MCF 10A (cell line): ENCODE results near the gene ANAPC2. TPM values are rescaled to one million over a fixed set of nuclear protein-coding genes. Genes with fewer than 3 reads are reported as not detected.

ENCODE experiments used
- BruUV-seq: library from RNA; stranded (reverse); fragments of 400-500 nt; replicated peaks from 2 replicates; lab custom pipeline; 2021; lab: Mats Ljungman, UMichigan
- CTCF ChIA-PET: fragments of 300-600 bp; sonication (Branson Sonifier 250); formaldehyde crosslinking; extraction: SDS; loops from one replicate; lab custom pipeline; 2021; ENCODE audit warnings: antibody characterized with exemption, inconsistent platforms; lab: Yijun Ruan, JAX
- POLR2A ChIA-PET: fragments of 300-600, 350-650 bp; sonication (Branson Sonifier 250); formaldehyde crosslinking; extraction: SDS; loops from one replicate; lab custom pipeline; 2020; ENCODE audit warnings: antibody characterized with exemption, inconsistent platforms; lab: Yijun Ruan, JAX
- DNase-seq: peaks from one replicate; pipeline ENCODE4 v3.0.0-alpha.2; 2018; ENCODE audit not compliant: unreplicated experiment
- H3K27ac Mint-ChIP-seq: one replicate; pipeline ENCODE4 v1.8.0; 2022; ENCODE audit warnings: mild to moderate bottlenecking, low read depth, mixed read lengths; ENCODE audit not compliant: unreplicated experiment
- H3K27me3 Mint-ChIP-seq: one replicate; pipeline ENCODE4 v1.8.0; 2022; ENCODE audit warnings: mixed read lengths; ENCODE audit not compliant: insufficient read depth, unreplicated experiment
- H3K36me3 Mint-ChIP-seq: one replicate; pipeline ENCODE4 v1.8.0; 2022; ENCODE audit warnings: mild to moderate bottlenecking, moderate library complexity, mixed read lengths; ENCODE audit not compliant: insufficient read depth, unreplicated experiment
- H3K4me1 Mint-ChIP-seq: one replicate; pipeline ENCODE4 v1.8.0; 2022; ENCODE audit warnings: mixed read lengths; ENCODE audit not compliant: insufficient read depth, unreplicated experiment
- H3K4me3 Mint-ChIP-seq: one replicate; pipeline ENCODE4 v1.8.0; 2022; ENCODE audit warnings: mild to moderate bottlenecking, moderate library complexity, mixed read lengths; ENCODE audit not compliant: unreplicated experiment
- H3K9me3 Mint-ChIP-seq: one replicate; pipeline ENCODE4 v1.8.0; 2022; ENCODE audit warnings: mixed read lengths; ENCODE audit not compliant: unreplicated experiment
- CTCF ChIP-seq: fragments of 200-600 bp; IDR thresholded peaks from one replicate; pipeline ENCODE4 v1.8.0; 2022; ENCODE audit warnings: antibody characterized with exemption, mild to moderate bottlenecking; ENCODE audit not compliant: unreplicated experiment
- intact Hi-C: fragments of 100-400 bp; cut with micrococcal nuclease; formaldehyde crosslinking; loops from 2 replicates; pipeline ENCODE4 v1.14.1; 2022
- total RNA-seq: library from RNA; stranded (reverse); gene quantifications from 2 replicates; pipeline ENCODE4 v1.2.3, GENCODE V29; 2022

Gene ANAPC2
- total RNA-seq, 1 experiment from 2014 or later = 42.1 TPM

GRCh38 chr9:137166380-137167229, 21.8 kb downstream of the ANAPC2 start:
- no TSS peak for BruUV-seq
- intact Hi-C loops = no loop called here
- H3K27me3 Mint-ChIP-seq = peaks cover 13% of the 10 kb centered on the region
- CTCF ChIA-PET = interaction anchor here (0.6 kb wide), 1 partner anchor 98 kb away, joined by 3 read pairs; no protein-coding TSS in a partner anchor
- DNase-seq = no peak
- no peaks in the 10 kb centered on the region for H3K4me1 Mint-ChIP-seq
- TF ChIP-seq CTCF = no peak
- no peak overlapping the region for H3K27ac Mint-ChIP-seq
- H3K9me3 Mint-ChIP-seq = no peaks in the 10 kb centered on the region
- no peak overlapping the region for H3K4me3 Mint-ChIP-seq
- POLR2A ChIA-PET = no interaction called here
- no peaks in the 10 kb centered on the region for H3K36me3 Mint-ChIP-seq

DNA sequence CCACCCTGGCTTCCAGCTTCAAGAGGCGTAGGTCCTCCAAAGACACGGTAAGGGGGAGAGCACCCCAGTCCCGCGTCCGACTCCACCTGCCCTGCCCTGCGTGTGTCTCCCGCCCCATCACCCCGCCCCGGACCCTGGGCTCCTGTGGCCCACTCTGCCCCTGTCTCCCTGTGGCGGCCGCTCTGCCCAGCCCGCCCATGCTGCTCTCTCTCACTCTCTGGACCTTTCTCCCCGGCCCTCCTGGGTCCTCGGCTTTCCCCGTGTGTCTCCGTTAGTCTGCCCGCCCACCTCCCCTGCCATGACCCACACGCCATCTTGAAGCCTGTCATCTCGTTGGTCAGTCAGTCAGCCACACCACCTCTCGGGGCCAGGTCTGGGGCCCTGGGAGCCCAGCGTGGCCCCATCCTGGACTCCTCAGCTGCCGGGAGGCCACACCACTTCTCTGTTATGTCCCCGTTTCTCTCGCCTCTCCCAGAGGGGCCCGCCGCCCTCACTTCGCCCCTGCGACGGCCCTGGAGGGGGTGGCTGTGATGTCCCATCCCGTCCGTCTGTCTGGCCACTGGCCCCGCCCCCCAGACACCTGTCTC, 23.0 kb downstream of the ANAPC2 start:
- peaks cover 13% of the 10 kb centered on the region for H3K27me3 Mint-ChIP-seq
- H3K4me1 Mint-ChIP-seq = no peaks in the 10 kb centered on the region
- ChIA-PET CTCF (interaction anchor here (0.8 kb wide), 1 partner anchor 13 kb away, joined by 3 read pairs; no protein-coding TSS in a partner anchor), POLR2A (no interaction called here)
- H3K36me3 Mint-ChIP-seq = no peaks in the 10 kb centered on the region
- no TSS peak for BruUV-seq
- no peak overlapping the region for H3K4me3 Mint-ChIP-seq
- no peaks in the 10 kb centered on the region for H3K9me3 Mint-ChIP-seq
- no peak for TF ChIP-seq CTCF
- no peak overlapping the region for H3K27ac Mint-ChIP-seq
- no peak for DNase-seq
- intact Hi-C loops = no loop called here

DNA sequence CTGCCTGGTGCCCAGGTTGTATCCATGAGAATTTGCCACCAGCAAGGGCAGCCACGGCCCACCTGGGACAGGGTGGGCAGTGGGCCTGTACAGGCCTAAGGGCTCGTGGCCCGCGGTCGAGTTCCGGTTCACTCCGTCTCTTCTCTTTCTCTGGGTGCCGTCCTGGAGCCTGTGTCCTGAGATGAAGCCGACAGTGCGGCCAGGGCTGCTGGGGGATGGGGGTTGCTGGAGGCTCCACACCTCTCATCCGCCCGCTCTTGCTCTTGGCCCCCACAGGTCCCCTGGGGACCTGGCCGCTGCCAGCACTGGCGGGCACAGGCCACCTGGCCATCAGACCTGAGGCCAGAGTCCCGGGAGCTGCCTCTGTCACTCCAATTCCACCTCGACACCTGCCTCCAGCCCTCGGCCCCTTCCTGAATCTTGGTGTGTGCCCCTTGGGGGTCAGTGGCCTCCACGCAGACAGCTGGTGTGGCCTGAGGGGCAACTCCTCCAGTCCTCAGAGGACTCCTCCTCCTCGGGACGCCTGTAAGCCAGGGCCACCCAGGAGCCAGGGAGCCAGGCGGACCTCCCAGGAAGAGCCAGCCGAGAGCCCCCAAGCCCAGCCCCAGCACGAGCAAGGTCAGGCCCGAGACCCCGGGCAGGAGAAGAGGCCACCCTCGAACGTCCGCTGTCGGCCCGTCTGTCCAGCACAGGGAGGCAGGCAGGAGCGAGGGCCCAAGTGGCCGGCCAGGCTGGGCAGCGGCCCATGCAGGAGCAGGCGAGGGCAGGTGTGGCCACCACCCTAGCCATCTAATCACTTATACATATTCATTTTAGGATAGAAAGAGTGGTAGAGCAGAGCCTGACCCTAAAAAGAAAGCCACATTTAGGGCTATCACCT, 23.8 kb downstream of the ANAPC2 start:
- H3K36me3 Mint-ChIP-seq = no peaks in the 10 kb centered on the region
- H3K27me3 Mint-ChIP-seq = peaks cover 16% of the 10 kb centered on the region
- POLR2A ChIA-PET = no interaction called here
- no peak overlapping the region for H3K27ac Mint-ChIP-seq
- TF ChIP-seq CTCF = no peak
- no peaks in the 10 kb centered on the region for H3K9me3 Mint-ChIP-seq
- no peak for DNase-seq
- intact Hi-C loops = no loop called here
- no TSS peak for BruUV-seq
- CTCF ChIA-PET = interaction anchor here (0.8 kb wide), 1 partner anchor 13 kb away, joined by 3 read pairs; no protein-coding TSS in a partner anchor
- H3K4me1 Mint-ChIP-seq = no peaks in the 10 kb centered on the region
- no peak overlapping the region for H3K4me3 Mint-ChIP-seq

DNA sequence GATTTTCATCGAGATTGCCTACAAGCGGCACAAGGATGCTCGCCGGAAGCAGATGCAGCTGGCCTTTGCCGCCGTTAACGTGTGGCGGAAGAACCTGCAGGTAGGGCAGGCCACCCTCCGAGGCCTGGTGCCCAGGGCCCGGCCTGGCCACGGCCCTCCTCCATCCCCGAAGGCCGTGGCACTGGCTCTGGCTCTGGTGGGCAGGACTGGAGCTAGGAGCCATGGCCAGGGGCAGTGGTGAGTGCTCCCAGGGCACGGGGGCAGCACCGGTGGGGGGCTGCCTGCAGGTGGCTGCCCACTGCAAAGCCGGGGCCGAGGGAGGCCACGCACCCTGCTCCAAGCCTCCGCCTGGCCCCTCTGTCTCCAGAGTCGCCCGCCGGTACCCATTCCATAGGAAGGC, 24.6 kb downstream of the ANAPC2 start:
- Mint-ChIP-seq H3K36me3 (no peaks in the 10 kb centered on the region), H3K27me3 (peaks cover 24% of the 10 kb centered on the region), H3K27ac (no peak overlapping the region), H3K4me3 (peak overlapping the region; percentile 68), H3K4me1 (no peaks in the 10 kb centered on the region), H3K9me3 (no peaks in the 10 kb centered on the region)
- ChIA-PET CTCF (interaction anchor here (0.5 to 1.0 kb wide), 2 partner anchors 67 to 73 kb away, joined by 3 read pairs; partner anchors contain the start of gene SLC34A3), POLR2A (no interaction called here)
- no TSS peak for BruUV-seq
- intact Hi-C loops = no loop called here
- TF ChIP-seq CTCF = no peak
- DNase-seq = no peak
